ENCODE measurements around the gene MCM5.
"Not testable (repeated sequence)": the region's sequence is repeated elsewhere in the genome, so short reads cannot be mapped to it uniquely, and the experiment has no call there.

The MCM5 gene

GRCh38 chr22:35379146-35379993, 20.6 kb upstream of the MCM5 start:
- no peak for DNase-seq

- DNase-seq: peak in 1 of 14 donors; percentile 31
These were observed 19.9 kb upstream of the MCM5 start for GRCh38 chr22:35380013-35380412.

GRCh38 chr22:35380537-35381423, 19.2 kb upstream of the MCM5 start, which contains the start of gene HMOX1:
Gene HMOX1 (plus strand): TSS chr22:35381096. CDS start chr22:35381174, 78 bp downstream.
- DNase-seq: peak; percentile 15 to 88 (median 76)

- peak in 1 of 14 donors; percentile 51 for DNase-seq
These were observed 18.4 kb upstream of the MCM5 start for GRCh38 chr22:35381424-35382009.

- DNase-seq: no peak
These were observed 16.3 kb upstream of the MCM5 start for GRCh38 chr22:35383679-35384071.

- no peak for DNase-seq
These were observed 15.4 kb upstream of the MCM5 start for GRCh38 chr22:35384527-35384926.

GRCh38 chr22:35384975-35385588, 14.9 kb upstream of the MCM5 start:
- no peak for DNase-seq

- DNase-seq: no peak
These were observed 13.2 kb upstream of the MCM5 start for GRCh38 chr22:35386670-35387288.

GRCh38 chr22:35390933-35391332, 9.0 kb upstream of the MCM5 start:
- DNase-seq: no peak

- no peak for DNase-seq
These were observed 7.6 kb upstream of the MCM5 start for GRCh38 chr22:35392357-35392756.

GRCh38 chr22:35393116-35394010, 6.6 kb upstream of the MCM5 start:
- DNase-seq: no peak

- DNase-seq: no peak
These were observed 6.0 kb upstream of the MCM5 start for GRCh38 chr22:35394011-35394312.

GRCh38 chr22:35394810-35395563, 5.0 kb upstream of the MCM5 start:
- no peak for DNase-seq

- DNase-seq: not testable (repeated sequence)
These were observed 3.3 kb upstream of the MCM5 start for GRCh38 chr22:35396622-35397021.

GRCh38 chr22:35397095-35397904, 2.6 kb upstream of the MCM5 start:
- peak in 1 of 14 donors; percentile 9 for DNase-seq

- DNase-seq: no peak
These were observed 1.4 kb upstream of the MCM5 start for GRCh38 chr22:35398591-35398973.

GRCh38 chr22:35399114-35399677, 744 bp upstream of the MCM5 start:
- no peak for DNase-seq

- DNase-seq: no peak
These were observed 506 bp downstream of the MCM5 start for GRCh38 chr22:35400501-35400790.

GRCh38 chr22:35401863-35402262, 1.9 kb downstream of the MCM5 start:
- no peak for DNase-seq
